ENCODE results near the gene TPPP2. TPM values are rescaled to one million over a fixed set of nuclear protein-coding genes. Genes with fewer than 3 reads are reported as not detected.

Gene TPPP2
- total RNA-seq, 1 donor from 2014 or later = not detected

GRCh38 chr14:21053184-21054122 is 23.4 kb downstream of the TPPP2 start:
- DNase-seq = no peak
- no peaks in the 10 kb centered on the region for H3K36me3 ChIP-seq
- H3K4me3 ChIP-seq = no peak overlapping the region
- no peaks in the 10 kb centered on the region for H3K27me3 ChIP-seq (ENCODE audit: low read depth)
- intact Hi-C loops (cut with DNase I) = no loop called here
- no peak for ATAC-seq
- TF ChIP-seq CTCF (IDR thresholded peaks at IDR 0.05) = no peak
- H3K9me3 ChIP-seq = no peaks in the 10 kb centered on the region
- H3K27ac ChIP-seq = no peak overlapping the region
- H3K4me1 ChIP-seq = peaks cover 10% of the 10 kb centered on the region

- Histone ChIP-seq H3K27me3 (ENCODE audit: low read depth) (no peaks in the 10 kb centered on the region), H3K27ac (no peak overlapping the region), H3K9me3 (no peaks in the 10 kb centered on the region), H3K4me3 (no peak overlapping the region), H3K4me1 (peaks cover 7% of the 10 kb centered on the region), H3K36me3 (no peaks in the 10 kb centered on the region)
- intact Hi-C loops (cut with DNase I) = no loop called here
- DNase-seq (no peak), ATAC-seq (no peak)
- TF ChIP-seq CTCF (IDR thresholded peaks at IDR 0.05) = no peak
Measured at GRCh38 chr14:21054123-21054767, 24.2 kb downstream of the TPPP2 start.

- intact Hi-C loops (cut with DNase I) = no loop called here
- no peak for TF ChIP-seq CTCF (IDR thresholded peaks at IDR 0.05)
- DNase-seq (no peak), ATAC-seq (no peak)
- H3K27ac ChIP-seq = peak overlapping the region; percentile 14
- H3K9me3 ChIP-seq = no peaks in the 10 kb centered on the region
- H3K4me1 ChIP-seq = peaks cover 7% of the 10 kb centered on the region
- H3K36me3 ChIP-seq = no peaks in the 10 kb centered on the region
- no peaks in the 10 kb centered on the region for H3K27me3 ChIP-seq (ENCODE audit: low read depth)
- no peak overlapping the region for H3K4me3 ChIP-seq
Measured at GRCh38 chr14:21054768-21055145, 24.7 kb downstream of the TPPP2 start.

GRCh38 chr14:21055432-21056117 is 25.6 kb downstream of the TPPP2 start:
- no peaks in the 10 kb centered on the region for H3K9me3 ChIP-seq
- intact Hi-C loops (cut with DNase I) = no loop called here
- H3K27me3 ChIP-seq (ENCODE audit: low read depth) = no peaks in the 10 kb centered on the region
- DNase-seq (no peak), ATAC-seq (no peak)
- no peak overlapping the region for H3K4me3 ChIP-seq
- H3K4me1 ChIP-seq = peaks cover 7% of the 10 kb centered on the region
- no peaks in the 10 kb centered on the region for H3K36me3 ChIP-seq
- no peak for TF ChIP-seq CTCF (IDR thresholded peaks at IDR 0.05)
- H3K27ac ChIP-seq = no peak overlapping the region

- Histone ChIP-seq H3K4me1 (peaks cover 7% of the 10 kb centered on the region), H3K27me3 (ENCODE audit: low read depth) (no peaks in the 10 kb centered on the region), H3K9me3 (no peaks in the 10 kb centered on the region), H3K36me3 (no peaks in the 10 kb centered on the region), H3K4me3 (no peak overlapping the region), H3K27ac (no peak overlapping the region)
- intact Hi-C loops (cut with DNase I) = no loop called here
- no peak for TF ChIP-seq CTCF (IDR thresholded peaks at IDR 0.05)
- DNase-seq (no peak), ATAC-seq (no peak)
Measured at GRCh38 chr14:21056520-21057163, 26.6 kb downstream of the TPPP2 start.
